Measurements from ENCODE around the gene OOSP3.
"Not testable (repeated sequence)": the region's sequence is repeated elsewhere in the genome, so short reads cannot be mapped to it uniquely, and the experiment has no call there.

OOSP3 gene

DNA sequence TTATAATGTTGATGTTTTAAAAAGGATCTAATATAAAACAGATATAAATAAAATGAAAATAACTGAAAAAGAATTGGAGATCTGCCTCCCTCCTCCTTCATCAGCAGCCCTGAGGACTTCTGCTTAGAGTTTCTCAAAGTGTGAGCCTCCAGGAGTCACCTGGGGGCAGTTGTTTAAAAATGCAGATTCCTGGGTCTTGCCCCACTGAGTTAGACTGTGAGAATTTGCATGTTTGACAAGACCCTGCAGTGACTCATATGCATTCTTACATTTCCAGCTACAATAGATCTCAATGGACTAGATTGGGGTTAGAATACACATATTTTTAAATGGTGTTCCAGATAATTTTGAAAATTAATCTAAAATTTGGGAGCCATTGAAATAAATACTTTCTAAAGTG, 798 bp upstream of the OOSP3 start:
- DNase-seq = no peak

- no peak for DNase-seq
Measured at GRCh38 chr11:59879567-59879966, 985 bp downstream of the OOSP3 start.

DNA sequence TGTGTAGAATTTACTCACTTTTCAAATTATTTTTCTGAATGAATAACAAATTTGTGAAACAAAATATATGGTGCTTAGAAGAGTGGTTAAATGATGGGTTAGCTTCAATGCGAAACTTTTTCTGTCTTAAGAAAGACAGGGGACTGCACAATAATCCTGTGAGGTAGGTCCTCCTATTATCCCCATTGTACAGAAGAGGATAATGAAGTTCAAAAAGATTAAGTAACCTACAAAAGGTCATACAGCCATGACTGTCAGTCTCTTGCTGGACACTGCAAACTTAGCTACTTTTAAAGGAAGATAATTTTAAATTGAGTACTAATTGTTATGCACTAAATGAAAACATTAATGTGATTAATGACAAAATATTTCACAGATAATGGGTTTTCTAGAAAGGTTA, 5.0 kb downstream of the OOSP3 start:
- DNase-seq = no peak

- not testable (repeated sequence) for DNase-seq
Measured at GRCh38 chr11:59887156-59887555, 8.6 kb downstream of the OOSP3 start.

GRCh38 chr11:59891781-59892181, 13.2 kb downstream of the OOSP3 start:
- DNase-seq = no peak

DNA sequence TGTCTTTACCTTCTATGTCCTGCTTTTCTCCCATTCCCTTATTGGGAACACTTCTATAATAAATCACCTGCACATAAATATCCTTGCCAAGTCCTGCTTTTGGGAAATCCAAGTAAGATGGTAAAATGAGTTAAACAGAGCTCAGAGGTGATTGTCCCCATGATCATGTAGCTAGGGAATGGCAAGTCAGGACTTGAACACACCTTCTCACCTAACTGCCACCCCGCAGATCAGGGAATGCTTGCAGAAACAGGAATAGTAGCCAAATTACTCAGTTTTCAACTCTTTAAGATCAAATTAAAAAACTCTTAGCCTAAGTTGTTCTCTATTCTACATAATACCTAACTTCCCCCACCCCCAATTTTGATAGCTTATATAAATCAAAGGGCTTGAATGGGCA, 16.0 kb downstream of the OOSP3 start:
- no peak for DNase-seq

GRCh38 chr11:59898046-59898445, 19.5 kb downstream of the OOSP3 start:
- DNase-seq = no peak

DNA sequence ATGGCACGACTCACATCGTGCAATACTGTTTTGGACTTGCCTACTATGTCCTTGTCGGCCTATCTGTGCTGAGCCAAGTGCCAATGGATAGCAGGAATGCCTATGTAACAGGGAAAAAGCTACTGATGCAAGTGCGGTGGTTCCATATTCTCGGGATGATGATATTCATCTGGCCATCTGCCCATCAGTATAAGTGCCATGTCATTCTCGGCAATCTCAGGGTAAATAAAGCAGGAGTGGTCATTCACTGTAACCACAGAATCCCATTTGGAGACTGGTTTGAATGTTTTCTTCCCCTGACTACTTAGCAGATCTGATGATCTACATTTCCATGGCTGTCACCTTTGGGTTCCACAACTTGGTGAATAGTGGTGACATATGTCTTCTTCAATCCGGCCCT, 20.1 kb downstream of the OOSP3 start:
- DNase-seq = no peak

- DNase-seq = no peak
Measured at GRCh38 chr11:59899532-59899931, 20.9 kb downstream of the OOSP3 start.

GRCh38 chr11:59900366-59901126, 22.0 kb downstream of the OOSP3 start:
- no peak for DNase-seq

- DNase-seq = no peak
Measured at GRCh38 chr11:59901306-59901705, 22.7 kb downstream of the OOSP3 start.

- DNase-seq = not testable (repeated sequence)
Measured at GRCh38 chr11:59903569-59903968, 25.0 kb downstream of the OOSP3 start.

- no peak for DNase-seq
Measured at GRCh38 chr11:59918480-59918879, 39.9 kb downstream of the OOSP3 start.

DNA sequence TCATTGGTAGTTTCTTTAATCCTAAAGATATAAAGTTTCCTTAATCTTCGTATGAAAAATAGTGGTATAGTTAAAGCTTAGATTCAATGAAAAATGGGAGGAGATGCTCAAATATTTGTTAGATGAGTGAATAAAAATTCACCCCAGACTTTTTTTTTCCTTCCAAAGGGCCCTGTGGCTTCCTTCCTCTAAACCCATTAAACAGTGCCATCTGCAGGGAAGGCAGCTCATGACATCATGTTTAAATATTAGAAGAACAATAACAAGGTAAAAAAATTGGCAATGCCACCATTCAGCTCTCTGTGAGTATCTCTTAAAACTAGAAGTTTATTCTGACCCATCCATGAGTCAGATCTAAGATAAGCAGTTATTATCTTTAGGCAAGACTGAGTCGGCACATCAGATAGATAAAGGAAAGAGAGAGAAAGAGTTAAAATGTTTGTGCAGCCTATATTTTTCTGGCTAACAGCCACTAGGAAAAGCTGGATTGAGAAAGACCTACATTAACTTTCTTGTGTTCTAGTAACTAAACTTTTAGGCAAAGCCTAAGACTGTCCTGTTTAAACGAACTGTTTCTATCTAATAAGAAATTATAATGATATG, 40.5 kb downstream of the OOSP3 start:
- no peak for DNase-seq

DNA sequence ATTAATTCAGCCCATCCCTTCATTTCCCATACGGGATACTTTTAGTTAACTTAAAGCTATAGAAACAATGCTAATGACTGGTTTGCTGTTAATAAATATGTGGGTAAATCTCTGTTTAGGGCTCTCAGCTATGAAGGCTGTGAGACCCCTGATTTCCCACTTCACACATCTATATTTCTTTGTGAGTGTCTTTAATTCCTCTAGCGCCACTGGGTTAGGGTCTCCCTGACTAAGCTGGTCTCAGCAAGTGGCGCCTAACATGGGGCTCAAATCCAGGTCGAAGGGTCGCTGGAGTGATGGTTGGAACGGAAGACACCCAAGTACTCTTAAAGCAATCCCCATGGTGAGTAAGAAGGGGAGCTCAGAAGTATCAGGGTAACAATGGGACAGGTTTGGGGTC, 45.2 kb downstream of the OOSP3 start:
- no peak for DNase-seq

- DNase-seq = no peak
Measured at GRCh38 chr11:59931688-59932087, 53.1 kb downstream of the OOSP3 start.

GRCh38 chr11:59938132-59938531, 59.5 kb downstream of the OOSP3 start, which contains the start of gene OOSP1:
Gene OOSP1 (plus strand): TSS chr11:59938432. CDS start chr11:59938455, 23 bp downstream.
- no peak for DNase-seq

DNA sequence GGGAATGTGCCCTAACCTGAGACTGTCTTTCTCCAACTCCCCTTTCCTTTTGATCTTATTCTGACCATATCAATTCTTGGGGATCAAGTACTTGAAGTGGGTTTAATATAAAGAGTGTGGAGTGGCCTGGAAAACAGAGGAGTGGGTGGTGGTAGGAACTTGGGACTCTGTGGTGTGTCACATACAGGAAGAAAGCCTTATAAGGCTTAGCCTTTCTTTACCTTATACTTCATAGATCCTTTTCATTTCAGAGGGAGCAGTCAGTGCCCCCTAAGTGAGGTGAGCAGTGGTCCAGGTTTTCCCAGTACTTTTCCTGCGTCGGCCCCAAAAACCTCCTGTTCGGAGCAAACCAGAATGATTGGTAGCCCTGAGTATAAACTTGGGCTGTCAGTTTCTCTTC, 60.1 kb downstream of the OOSP3 start:
- DNase-seq = no peak

DNA sequence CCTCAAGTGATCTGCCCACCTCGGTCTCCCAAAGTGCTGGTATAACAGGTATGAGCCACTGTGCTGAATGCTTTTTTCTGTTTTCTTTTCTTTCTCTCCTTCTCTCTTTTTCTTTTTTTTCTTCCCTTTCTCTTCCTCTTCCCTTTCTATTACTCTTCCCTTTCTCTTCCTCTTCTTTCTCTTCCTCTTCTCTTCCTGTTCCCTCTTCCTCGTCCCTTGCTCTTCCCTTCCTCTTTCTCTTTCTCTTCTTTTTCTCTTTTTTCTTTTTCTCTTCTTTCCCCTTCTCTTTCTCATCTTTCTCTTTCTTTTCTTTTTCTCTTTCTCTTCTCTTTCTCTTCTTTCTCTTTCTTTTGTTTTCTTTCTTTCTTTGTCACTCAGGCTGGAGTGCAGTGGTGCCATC, 60.9 kb downstream of the OOSP3 start:
- DNase-seq = no peak

GRCh38 chr11:59941091-59941490, 62.5 kb downstream of the OOSP3 start:
- no peak for DNase-seq

- DNase-seq = no peak
Measured at GRCh38 chr11:59943997-59944714, 65.6 kb downstream of the OOSP3 start.

GRCh38 chr11:59944720-59945119, 66.1 kb downstream of the OOSP3 start:
- DNase-seq = peak in 1 of 14 donors; percentile 7

All from C1 segment of cervical spinal cord (tissue), 14 donors.